Thoracic aorta endothelial cell (primary cell): ENCODE data around the gene RELB. TPM values are rescaled to one million over a fixed set of nuclear protein-coding genes. Genes with fewer than 3 reads are reported as not detected.

Experiments used
- small RNA-seq: library from RNA; depleted of rRNA; stranded (forward); fragments of <200 nt; gene quantifications from one replicate; pipeline ENCODE3, GENCODE V24; 2012
- total RNA-seq: library from RNA; depleted of rRNA; stranded (reverse); fragments of >200 nt; gene quantifications from 2 replicates; pipeline ENCODE4 v1.2.3, GENCODE V29; 2012

RELB gene, protein sequence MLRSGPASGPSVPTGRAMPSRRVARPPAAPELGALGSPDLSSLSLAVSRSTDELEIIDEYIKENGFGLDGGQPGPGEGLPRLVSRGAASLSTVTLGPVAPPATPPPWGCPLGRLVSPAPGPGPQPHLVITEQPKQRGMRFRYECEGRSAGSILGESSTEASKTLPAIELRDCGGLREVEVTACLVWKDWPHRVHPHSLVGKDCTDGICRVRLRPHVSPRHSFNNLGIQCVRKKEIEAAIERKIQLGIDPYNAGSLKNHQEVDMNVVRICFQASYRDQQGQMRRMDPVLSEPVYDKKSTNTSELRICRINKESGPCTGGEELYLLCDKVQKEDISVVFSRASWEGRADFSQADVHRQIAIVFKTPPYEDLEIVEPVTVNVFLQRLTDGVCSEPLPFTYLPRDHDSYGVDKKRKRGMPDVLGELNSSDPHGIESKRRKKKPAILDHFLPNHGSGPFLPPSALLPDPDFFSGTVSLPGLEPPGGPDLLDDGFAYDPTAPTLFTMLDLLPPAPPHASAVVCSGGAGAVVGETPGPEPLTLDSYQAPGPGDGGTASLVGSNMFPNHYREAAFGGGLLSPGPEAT
- total RNA-seq = 4.8 and 6.7 TPM in 2 replicates

GRCh38 chr19:45001087-45001739, at the start of gene RELB:
RELB (plus strand) TSS chr19:45001464; CDS start chr19:45001580, 116 bp downstream.

GRCh38 chr19:44954649-44955504, 46.4 kb upstream of the RELB start, which contains the start of gene CLPTM1:
CLPTM1 (plus strand) TSS chr19:44955380; CDS start chr19:44955396, 16 bp downstream.

DNA sequence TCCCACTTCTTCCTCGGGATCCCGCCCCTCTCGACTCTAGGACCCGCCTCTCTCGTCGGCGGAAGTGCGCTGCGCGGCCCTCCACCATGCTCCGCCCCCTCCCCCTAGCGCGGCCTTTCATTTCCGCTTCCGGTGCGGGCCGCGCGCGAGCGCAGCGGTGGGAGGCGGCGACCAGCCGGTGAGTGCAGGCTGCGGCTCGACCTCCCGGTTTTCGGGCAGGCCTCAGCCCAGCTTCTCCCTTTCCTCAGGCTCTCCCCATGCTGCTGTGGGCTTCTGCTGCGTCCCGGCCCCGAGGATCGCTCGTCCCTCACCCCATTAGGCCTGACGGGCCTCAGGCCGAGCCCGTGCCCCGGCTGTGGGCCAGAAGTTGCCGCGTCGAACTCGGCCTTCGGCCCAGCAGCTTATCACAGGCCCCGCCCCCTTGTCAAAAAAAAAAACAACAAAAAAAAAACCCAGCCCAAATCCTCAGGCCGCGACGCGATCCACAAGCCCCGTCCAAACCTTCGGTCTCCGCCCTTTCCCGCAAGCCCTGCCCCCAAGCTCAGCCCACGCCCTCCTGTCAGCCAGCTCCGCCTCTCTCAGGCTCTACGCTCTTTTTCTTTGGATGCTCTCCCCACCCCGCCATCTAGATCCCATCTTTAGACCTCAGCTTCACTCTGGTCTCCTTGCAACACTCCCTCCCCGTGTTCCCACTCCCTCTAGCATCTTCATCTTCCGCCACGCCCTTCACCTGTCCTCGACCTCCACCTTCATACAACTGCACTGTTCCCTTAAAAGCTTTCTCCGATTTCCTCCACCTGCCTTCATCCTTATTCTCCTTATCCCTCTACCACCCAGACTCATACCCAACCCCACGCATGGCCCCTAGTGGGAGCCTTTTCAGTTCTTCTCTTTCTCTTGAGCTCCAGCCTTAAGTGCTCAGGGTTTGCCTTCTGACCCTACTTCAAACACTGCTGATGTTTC, 37.9 kb downstream of the RELB start, which contains the start of gene CLASRP:
Gene CLASRP, plus strand, starts transcription at position 115 of the 963 bp plus-strand sequence. CDS start 1,168 bp downstream, outside the sequence.

DNA sequence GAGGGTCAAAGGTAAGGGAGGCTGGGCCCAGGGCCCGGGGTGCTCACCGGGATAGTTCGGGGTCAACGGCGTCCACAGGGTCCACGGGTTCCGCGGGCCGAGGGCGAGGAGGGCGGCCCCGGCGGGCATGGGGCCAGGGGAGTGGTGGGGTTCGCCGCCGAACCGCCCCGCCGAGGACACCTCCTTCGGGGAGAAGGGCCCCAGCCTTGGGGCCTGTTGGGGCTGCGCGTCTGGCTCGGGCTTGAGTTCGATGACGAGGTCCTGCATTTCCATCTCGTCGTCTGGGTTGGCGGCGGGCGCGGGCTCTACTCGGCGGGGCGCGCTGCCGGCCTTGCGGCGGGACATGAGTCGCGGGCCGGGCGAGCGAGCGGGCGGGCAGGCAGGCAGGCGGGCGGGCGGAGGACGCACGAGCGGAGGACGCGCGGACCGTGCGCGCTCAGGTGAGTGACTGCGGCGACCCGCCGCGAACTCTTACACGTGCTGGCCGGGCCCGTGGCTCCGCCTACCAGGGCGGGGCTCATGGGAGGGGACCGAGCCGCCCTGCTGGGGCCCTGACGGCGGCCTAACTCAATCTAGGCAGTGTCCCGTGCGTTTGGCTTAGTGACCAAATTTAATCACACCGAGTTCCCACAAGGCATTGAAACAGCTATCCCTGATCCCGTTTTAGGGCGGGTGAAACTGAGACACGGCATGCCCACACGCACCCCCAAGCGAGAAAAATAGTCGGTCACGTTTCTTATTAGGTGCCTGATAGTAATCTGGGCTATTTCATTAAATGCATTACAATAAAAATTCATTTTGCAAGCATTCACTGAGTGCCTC, 75.0 kb downstream of the RELB start, which contains the start of gene ZNF296:
Gene ZNF296, minus strand, starts transcription at position 450 of the 822 bp plus-strand sequence. Its CDS starts 105 bp downstream, at position 345.

GRCh38 chr19:45079063-45079910, 78.0 kb downstream of the RELB start, which contains the start of gene GEMIN7:
GEMIN7 (plus strand) TSS chr19:45079260; CDS start chr19:45090115, 10,855 bp downstream.

Small RNAs within 50 kb of the gene (small RNA-seq; reads per million reads assigned to genes)
- not detected for gene RNU6-611P

Other genes with a start within 250 kb of the RELB start
- not detected in 2 replicates for gene CBLC, start 223.6 kb upstream of the RELB start, total RNA-seq
- 14.5 and 27.0 TPM in 2 replicates for gene BCAM, start 192.4 kb upstream of the RELB start, total RNA-seq
- 89.5 and 108 TPM in 2 replicates for gene NECTIN2, start 155.2 kb upstream of the RELB start, total RNA-seq
- gene TOMM40, start 110.2 kb upstream of the RELB start, total RNA-seq = 57.4 and 71.2 TPM in 2 replicates
- 0.40 and 0.65 TPM in 2 replicates for gene APOE, start 95.7 kb upstream of the RELB start, total RNA-seq
- 0.66 and 1.2 TPM in 2 replicates for gene APOC1, start 86.9 kb upstream of the RELB start, total RNA-seq
- gene APOC4, start 59.2 kb upstream of the RELB start, total RNA-seq = not detected in 2 replicates
- gene APOC2, start 55.4 kb upstream of the RELB start, total RNA-seq = not detected in 2 replicates
- 43.8 and 54.0 TPM in 2 replicates for gene CLPTM1, start 46.1 kb upstream of the RELB start, total RNA-seq
- 22.2 and 25.1 TPM in 2 replicates for gene CLASRP, start 37.6 kb downstream of the RELB start, total RNA-seq
- gene ZNF296, start 75.0 kb downstream of the RELB start, total RNA-seq = 0.40 and 0.65 TPM in 2 replicates
- 22.5 and 27.1 TPM in 2 replicates for gene GEMIN7, start 77.8 kb downstream of the RELB start, total RNA-seq
- gene PPP1R37, start 91.7 kb downstream of the RELB start, total RNA-seq = 27.6 and 31.0 TPM in 2 replicates
- under 0.01 and 0.22 TPM in 2 replicates for gene NKPD1, start 159.5 kb downstream of the RELB start, total RNA-seq
- 2.4 and 5.2 TPM in 2 replicates for gene TRAPPC6A, start 176.8 kb downstream of the RELB start, total RNA-seq
- gene BLOC1S3, start 177.3 kb downstream of the RELB start, total RNA-seq = 6.7 and 8.4 TPM in 2 replicates
- gene EXOC3L2, start 243.9 kb downstream of the RELB start, total RNA-seq = 1.2 and 1.7 TPM in 2 replicates
- 17.7 and 18.1 TPM in 2 replicates for gene MARK4, start 249.8 kb downstream of the RELB start, total RNA-seq